GM12874 (cell line): ENCODE data around the gene METRNL.

Source experiments
- CTCF ChIP-seq: IDR thresholded peaks from 2 replicates; pipeline ENCODE4 v1.5.1; 2011; ENCODE audit warnings: low read depth, mild to moderate bottlenecking, control low read depth, low read length, moderate library complexity; ENCODE audit not compliant: insufficient read depth

METRNL gene

GRCh38 chr17:83068641-83069570 lies 10.5 kb upstream of the METRNL start:
- no peak for TF ChIP-seq CTCF

GRCh38 chr17:83069571-83069906 lies 9.9 kb upstream of the METRNL start:
- no peak for TF ChIP-seq CTCF

- no peak for TF ChIP-seq CTCF
Measured at GRCh38 chr17:83069931-83070742, 9.3 kb upstream of the METRNL start.

- TF ChIP-seq CTCF, result no peak
Measured at GRCh38 chr17:83070800-83071341, 8.5 kb upstream of the METRNL start.

- TF ChIP-seq CTCF, result no peak
Measured at GRCh38 chr17:83071365-83071764, 8.0 kb upstream of the METRNL start.

- TF ChIP-seq CTCF, result no peak
Measured at GRCh38 chr17:83071966-83072562, 7.3 kb upstream of the METRNL start.

- no peak for TF ChIP-seq CTCF
Measured at GRCh38 chr17:83072600-83073358, 6.6 kb upstream of the METRNL start.
